ENCODE data around the gene G0S2. TPM values are rescaled to one million over a fixed set of nuclear protein-coding genes. Genes with fewer than 3 reads are reported as not detected.

The G0S2 gene
- total RNA-seq, 1 experiment from 2014 or later: 620 TPM

DNA sequence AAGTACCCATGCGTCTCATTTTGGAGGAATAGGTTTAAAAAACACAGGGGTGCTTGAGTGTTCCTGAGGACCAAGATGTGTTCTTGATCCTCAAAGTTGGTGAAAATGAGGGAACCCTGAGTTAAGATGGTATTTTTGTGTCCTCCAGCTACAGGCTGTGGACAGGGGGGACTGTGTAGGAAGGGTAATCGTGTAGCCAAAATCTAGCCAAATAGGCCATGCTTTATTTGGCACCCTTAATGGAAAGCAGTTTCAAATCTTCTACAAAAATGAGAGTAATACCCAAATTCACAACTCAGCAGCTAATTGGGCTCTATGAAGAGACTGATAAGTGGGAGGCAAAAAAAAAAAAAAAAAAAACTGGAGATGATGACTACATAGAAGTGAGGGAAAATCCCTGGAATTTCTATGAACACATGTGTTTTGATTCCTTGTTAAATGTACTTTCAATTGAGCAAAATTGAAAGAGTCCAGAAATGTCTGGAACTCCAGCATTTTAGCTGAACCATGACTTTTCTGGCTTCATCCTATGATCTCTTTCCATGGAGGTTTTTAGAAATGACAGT is 29.9 kb downstream of the G0S2 start:
- Histone ChIP-seq H3F3A (ENCODE audit: low read length, unreplicated experiment) (no peaks in the 10 kb centered on the region), H3K9me3 (ENCODE audit: low read length) (no peaks in the 10 kb centered on the region), H3K36me3 (ENCODE audit: low read depth, low read length) (no peaks in the 10 kb centered on the region), H3K27ac (ENCODE audit: low read length) (no peak overlapping the region), H3K4me2 (ENCODE audit: low read length) (no peak overlapping the region), H3K79me2 (ENCODE audit: low read length) (no peaks in the 10 kb centered on the region), H3K4me3 (ENCODE audit: low read length) (no peak overlapping the region), H3K9me2 (replicated peaks; ENCODE audit: low read length) (no peaks in the 10 kb centered on the region), H4K20me1 (ENCODE audit: low read length) (no peaks in the 10 kb centered on the region), H3K27me3 (ENCODE audit: low read length) (no peaks in the 10 kb centered on the region), H2AFZ (ENCODE audit: low read length) (no peak overlapping the region), H3K4me1 (ENCODE audit: insufficient read depth, low read length) (peaks cover 12% of the 10 kb centered on the region), H3K9ac (ENCODE audit: low read length) (no peak overlapping the region)
- TF ChIP-seq EZH2 (IDR thresholded peaks at IDR 0.05; ENCODE audit: low read length, unreplicated experiment): no peak
- no peak for TF ChIP-seq EZH2phosphoT487 (IDR thresholded peaks at IDR 0.05; ENCODE audit: borderline replicate concordance, low read length)
- TF ChIP-seq, protein P1, sequence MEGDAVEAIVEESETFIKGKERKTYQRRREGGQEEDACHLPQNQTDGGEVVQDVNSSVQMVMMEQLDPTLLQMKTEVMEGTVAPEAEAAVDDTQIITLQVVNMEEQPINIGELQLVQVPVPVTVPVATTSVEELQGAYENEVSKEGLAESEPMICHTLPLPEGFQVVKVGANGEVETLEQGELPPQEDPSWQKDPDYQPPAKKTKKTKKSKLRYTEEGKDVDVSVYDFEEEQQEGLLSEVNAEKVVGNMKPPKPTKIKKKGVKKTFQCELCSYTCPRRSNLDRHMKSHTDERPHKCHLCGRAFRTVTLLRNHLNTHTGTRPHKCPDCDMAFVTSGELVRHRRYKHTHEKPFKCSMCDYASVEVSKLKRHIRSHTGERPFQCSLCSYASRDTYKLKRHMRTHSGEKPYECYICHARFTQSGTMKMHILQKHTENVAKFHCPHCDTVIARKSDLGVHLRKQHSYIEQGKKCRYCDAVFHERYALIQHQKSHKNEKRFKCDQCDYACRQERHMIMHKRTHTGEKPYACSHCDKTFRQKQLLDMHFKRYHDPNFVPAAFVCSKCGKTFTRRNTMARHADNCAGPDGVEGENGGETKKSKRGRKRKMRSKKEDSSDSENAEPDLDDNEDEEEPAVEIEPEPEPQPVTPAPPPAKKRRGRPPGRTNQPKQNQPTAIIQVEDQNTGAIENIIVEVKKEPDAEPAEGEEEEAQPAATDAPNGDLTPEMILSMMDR (conservative IDR thresholded peaks at IDR 0.05; ENCODE audit: low read depth, low read length): no peak
- BruUV-seq (replicated peaks): no TSS peak
- ATAC-seq: no peak
- DNase-seq: no peak
- ChIA-PET CTCF (no interaction called here), POLR2A (ENCODE audit: unreplicated experiment) (interaction anchor here (0.6 kb wide), 1 partner anchor 41 kb away, joined by 8 read pairs; no protein-coding TSS in a partner anchor)
- intact Hi-C loops (cut with micrococcal nuclease): no loop called here

- Histone ChIP-seq H3K27ac (ENCODE audit: low read length) (no peak overlapping the region), H2AFZ (ENCODE audit: low read length) (no peak overlapping the region), H3K27me3 (ENCODE audit: low read length) (no peaks in the 10 kb centered on the region), H4K20me1 (ENCODE audit: low read length) (no peaks in the 10 kb centered on the region), H3K9me2 (replicated peaks; ENCODE audit: low read length) (no peaks in the 10 kb centered on the region), H3F3A (ENCODE audit: low read length, unreplicated experiment) (no peaks in the 10 kb centered on the region), H3K36me3 (ENCODE audit: low read depth, low read length) (no peaks in the 10 kb centered on the region), H3K9ac (ENCODE audit: low read length) (no peak overlapping the region), H3K9me3 (ENCODE audit: low read length) (no peaks in the 10 kb centered on the region), H3K4me3 (ENCODE audit: low read length) (no peak overlapping the region), H3K4me2 (ENCODE audit: low read length) (peak overlapping the region; percentile 16; the same call in 1 of the 2 replicates), H3K4me1 (ENCODE audit: insufficient read depth, low read length) (peaks cover 17% of the 10 kb centered on the region), H3K79me2 (ENCODE audit: low read length) (no peaks in the 10 kb centered on the region)
- ATAC-seq: no peak
- ChIA-PET CTCF (no interaction called here), POLR2A (ENCODE audit: unreplicated experiment) (interaction anchor here (0.7 kb wide), 1 partner anchor 150 kb away, joined by 3 read pairs; no protein-coding TSS in a partner anchor)
- DNase-seq: no peak
- intact Hi-C loops (cut with micrococcal nuclease): no loop called here
- no TSS peak for BruUV-seq (replicated peaks)
- TF ChIP-seq EZH2 (IDR thresholded peaks at IDR 0.05; ENCODE audit: low read length, unreplicated experiment) (no peak), EZH2phosphoT487 (IDR thresholded peaks at IDR 0.05; ENCODE audit: borderline replicate concordance, low read length) (no peak)
- TF ChIP-seq, protein P1 (conservative IDR thresholded peaks at IDR 0.05; ENCODE audit: low read depth, low read length): no peak
These were observed 31.4 kb downstream of the G0S2 start for GRCh38 chr1:209706622-209707021.

- ChIA-PET POLR2A (ENCODE audit: unreplicated experiment) (interaction anchor here (0.7 kb wide), 1 partner anchor 150 kb away, joined by 3 read pairs; no protein-coding TSS in a partner anchor), CTCF (no interaction called here)
- Histone ChIP-seq H3K27me3 (ENCODE audit: low read length) (no peaks in the 10 kb centered on the region), H4K20me1 (ENCODE audit: low read length) (no peaks in the 10 kb centered on the region), H3K36me3 (ENCODE audit: low read depth, low read length) (no peaks in the 10 kb centered on the region), H3K4me1 (ENCODE audit: insufficient read depth, low read length) (peaks cover 17% of the 10 kb centered on the region), H3F3A (ENCODE audit: low read length, unreplicated experiment) (no peaks in the 10 kb centered on the region), H3K27ac (ENCODE audit: low read length) (no peak overlapping the region), H2AFZ (ENCODE audit: low read length) (no peak overlapping the region), H3K9me3 (ENCODE audit: low read length) (no peaks in the 10 kb centered on the region), H3K9me2 (replicated peaks; ENCODE audit: low read length) (no peaks in the 10 kb centered on the region), H3K4me3 (ENCODE audit: low read length) (no peak overlapping the region), H3K79me2 (ENCODE audit: low read length) (no peaks in the 10 kb centered on the region), H3K4me2 (ENCODE audit: low read length) (peak overlapping the region; percentile 16; the same call in 1 of the 2 replicates), H3K9ac (ENCODE audit: low read length) (no peak overlapping the region)
- DNase-seq (peak; percentile 64), ATAC-seq (peak; percentile 76)
- no TSS peak for BruUV-seq (replicated peaks)
- intact Hi-C loops (cut with micrococcal nuclease): no loop called here
- TF ChIP-seq EZH2phosphoT487 (IDR thresholded peaks at IDR 0.05; ENCODE audit: borderline replicate concordance, low read length) (no peak), EZH2 (IDR thresholded peaks at IDR 0.05; ENCODE audit: low read length, unreplicated experiment) (no peak)
- TF ChIP-seq, protein P1 (conservative IDR thresholded peaks at IDR 0.05; ENCODE audit: low read depth, low read length): no peak
These were observed 32.1 kb downstream of the G0S2 start for GRCh38 chr1:209707308-209707707.

Measured in PC-3 (cell line).